MCF 10A (cell line): ENCODE results near the gene COBL. TPM values are rescaled to one million over a fixed set of nuclear protein-coding genes. Genes with fewer than 3 reads are reported as not detected.

Experiments
- BruUV-seq: library from RNA; stranded (reverse); fragments of 400-500 nt; replicated peaks from 2 replicates; lab custom pipeline; 2021; lab: Mats Ljungman, UMichigan
- CTCF ChIA-PET: fragments of 300-600 bp; sonication (Branson Sonifier 250); formaldehyde crosslinking; extraction: SDS; loops from one replicate; lab custom pipeline; 2021; ENCODE audit warnings: antibody characterized with exemption, inconsistent platforms; lab: Yijun Ruan, JAX
- POLR2A ChIA-PET: fragments of 300-600, 350-650 bp; sonication (Branson Sonifier 250); formaldehyde crosslinking; extraction: SDS; loops from one replicate; lab custom pipeline; 2020; ENCODE audit warnings: antibody characterized with exemption, inconsistent platforms; lab: Yijun Ruan, JAX
- DNase-seq: peaks from one replicate; pipeline ENCODE4 v3.0.0-alpha.2; 2018; ENCODE audit not compliant: unreplicated experiment
- H3K27ac Mint-ChIP-seq: one replicate; pipeline ENCODE4 v1.8.0; 2022; ENCODE audit warnings: mild to moderate bottlenecking, low read depth, mixed read lengths; ENCODE audit not compliant: unreplicated experiment
- H3K27me3 Mint-ChIP-seq: one replicate; pipeline ENCODE4 v1.8.0; 2022; ENCODE audit warnings: mixed read lengths; ENCODE audit not compliant: insufficient read depth, unreplicated experiment
- H3K36me3 Mint-ChIP-seq: one replicate; pipeline ENCODE4 v1.8.0; 2022; ENCODE audit warnings: mild to moderate bottlenecking, moderate library complexity, mixed read lengths; ENCODE audit not compliant: insufficient read depth, unreplicated experiment
- H3K4me1 Mint-ChIP-seq: one replicate; pipeline ENCODE4 v1.8.0; 2022; ENCODE audit warnings: mixed read lengths; ENCODE audit not compliant: insufficient read depth, unreplicated experiment
- H3K4me3 Mint-ChIP-seq: one replicate; pipeline ENCODE4 v1.8.0; 2022; ENCODE audit warnings: mild to moderate bottlenecking, moderate library complexity, mixed read lengths; ENCODE audit not compliant: unreplicated experiment
- H3K9me3 Mint-ChIP-seq: one replicate; pipeline ENCODE4 v1.8.0; 2022; ENCODE audit warnings: mixed read lengths; ENCODE audit not compliant: unreplicated experiment
- intact Hi-C: fragments of 100-400 bp; cut with micrococcal nuclease; formaldehyde crosslinking; loops from 2 replicates; pipeline ENCODE4 v1.14.1; 2022
- total RNA-seq: library from RNA; stranded (reverse); gene quantifications from 2 replicates; pipeline ENCODE4 v1.2.3, GENCODE V29; 2022
- TF ChIP-seq, protein P1 (sequence below): fragments of 200-600 bp; IDR thresholded peaks from one replicate; pipeline ENCODE4 v1.8.0; 2022; ENCODE audit warnings: antibody characterized with exemption, mild to moderate bottlenecking; ENCODE audit not compliant: unreplicated experiment

COBL gene
- total RNA-seq, 1 experiment from 2014 or later = 12.3 TPM

DNA sequence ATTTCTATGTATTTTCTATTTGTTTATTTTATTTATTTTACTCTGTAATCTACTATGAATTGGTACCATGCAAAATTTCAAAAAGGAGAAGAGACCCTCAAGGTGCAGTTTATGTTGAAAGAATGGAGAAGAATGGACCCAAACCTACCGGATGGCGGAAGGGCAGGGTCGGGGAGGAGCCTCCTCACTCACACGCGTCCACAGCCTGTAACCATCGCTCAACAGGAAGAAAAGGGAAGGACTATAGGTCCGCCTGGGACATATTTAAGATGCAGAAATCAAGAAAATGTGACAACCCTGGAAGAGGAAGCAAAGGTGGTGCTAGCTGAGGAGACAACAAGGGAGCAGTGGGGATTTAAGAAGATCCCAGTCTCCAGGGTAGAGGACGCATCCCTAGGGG is 158.4 kb downstream of the COBL start:
- Mint-ChIP-seq H3K27ac (no peak overlapping the region), H3K9me3 (no peaks in the 10 kb centered on the region), H3K4me1 (peaks cover 5% of the 10 kb centered on the region), H3K27me3 (no peaks in the 10 kb centered on the region), H3K36me3 (no peaks in the 10 kb centered on the region), H3K4me3 (no peak overlapping the region)
- CTCF ChIA-PET = interaction anchor here (0.6 to 9.2 kb wide), 7 partner anchors 6 to 690 kb away, joined by 3 to 400 read pairs (median 88); no protein-coding TSS in a partner anchor
- intact Hi-C loops = no loop called here
- TF ChIP-seq, protein P1, sequence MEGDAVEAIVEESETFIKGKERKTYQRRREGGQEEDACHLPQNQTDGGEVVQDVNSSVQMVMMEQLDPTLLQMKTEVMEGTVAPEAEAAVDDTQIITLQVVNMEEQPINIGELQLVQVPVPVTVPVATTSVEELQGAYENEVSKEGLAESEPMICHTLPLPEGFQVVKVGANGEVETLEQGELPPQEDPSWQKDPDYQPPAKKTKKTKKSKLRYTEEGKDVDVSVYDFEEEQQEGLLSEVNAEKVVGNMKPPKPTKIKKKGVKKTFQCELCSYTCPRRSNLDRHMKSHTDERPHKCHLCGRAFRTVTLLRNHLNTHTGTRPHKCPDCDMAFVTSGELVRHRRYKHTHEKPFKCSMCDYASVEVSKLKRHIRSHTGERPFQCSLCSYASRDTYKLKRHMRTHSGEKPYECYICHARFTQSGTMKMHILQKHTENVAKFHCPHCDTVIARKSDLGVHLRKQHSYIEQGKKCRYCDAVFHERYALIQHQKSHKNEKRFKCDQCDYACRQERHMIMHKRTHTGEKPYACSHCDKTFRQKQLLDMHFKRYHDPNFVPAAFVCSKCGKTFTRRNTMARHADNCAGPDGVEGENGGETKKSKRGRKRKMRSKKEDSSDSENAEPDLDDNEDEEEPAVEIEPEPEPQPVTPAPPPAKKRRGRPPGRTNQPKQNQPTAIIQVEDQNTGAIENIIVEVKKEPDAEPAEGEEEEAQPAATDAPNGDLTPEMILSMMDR = no peak
- BruUV-seq = no TSS peak
- DNase-seq = no peak
- POLR2A ChIA-PET = no interaction called here

DNA sequence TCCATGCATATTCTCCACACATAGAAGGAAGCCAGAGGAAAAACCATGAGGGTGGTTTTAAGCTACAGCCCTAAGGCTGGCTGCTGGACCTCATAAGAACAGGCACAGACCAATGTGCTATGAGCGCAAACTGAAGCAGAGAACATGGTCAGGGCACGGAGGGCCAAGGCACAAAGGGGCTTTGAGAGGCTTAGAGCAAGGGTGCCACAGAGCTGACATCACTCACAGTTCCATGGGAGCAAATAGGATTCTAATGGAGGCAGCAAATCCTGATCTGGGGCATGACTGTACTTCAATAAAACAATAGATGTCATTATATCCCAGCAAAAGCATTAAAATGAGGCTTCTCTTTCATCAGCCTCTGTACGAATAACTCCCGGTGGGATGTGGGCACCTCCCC is 162.4 kb downstream of the COBL start:
- BruUV-seq = no TSS peak
- H3K36me3 Mint-ChIP-seq = no peaks in the 10 kb centered on the region
- intact Hi-C loops = no loop called here
- no peaks in the 10 kb centered on the region for H3K27me3 Mint-ChIP-seq
- no peak overlapping the region for H3K4me3 Mint-ChIP-seq
- DNase-seq = no peak
- ChIA-PET CTCF (interaction anchor here (0.6 to 5.5 kb wide), 8 partner anchors 7 to 838 kb away, joined by 3 to 92 read pairs (median 4); no protein-coding TSS in a partner anchor), POLR2A (no interaction called here)
- H3K27ac Mint-ChIP-seq = no peak overlapping the region
- H3K4me1 Mint-ChIP-seq = no peaks in the 10 kb centered on the region
- H3K9me3 Mint-ChIP-seq = no peaks in the 10 kb centered on the region
- TF ChIP-seq, protein P1 = no peak

DNA sequence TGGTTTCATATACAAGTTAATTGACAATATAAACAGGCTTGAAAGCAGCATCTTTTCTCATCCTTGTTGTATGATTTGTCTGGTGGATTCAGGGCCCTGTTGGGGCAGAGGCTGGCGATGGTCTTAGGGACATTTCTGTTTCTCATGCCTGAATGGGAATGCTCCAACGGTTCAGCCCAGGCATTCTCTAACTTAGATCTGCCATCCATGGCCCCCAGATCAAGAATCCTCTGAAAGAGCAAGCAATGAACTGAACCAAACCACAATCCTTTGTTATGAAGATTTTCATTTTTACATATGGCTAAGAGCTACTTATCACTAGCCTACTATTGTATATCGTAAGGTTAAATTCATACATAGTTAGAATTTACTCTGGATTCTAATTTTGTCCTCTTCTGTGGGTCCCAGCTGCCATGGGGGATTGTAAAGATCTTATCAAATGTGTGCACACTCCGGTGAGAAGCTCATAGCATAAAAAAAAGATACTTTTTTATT is 163.9 kb downstream of the COBL start:
- H3K4me1 Mint-ChIP-seq = no peaks in the 10 kb centered on the region
- H3K27me3 Mint-ChIP-seq = no peaks in the 10 kb centered on the region
- no peak overlapping the region for H3K27ac Mint-ChIP-seq
- no peak for DNase-seq
- intact Hi-C loops = no loop called here
- TF ChIP-seq, protein P1 = no peak
- H3K4me3 Mint-ChIP-seq = no peak overlapping the region
- POLR2A ChIA-PET = interaction anchor here (0.6 kb wide), 1 partner anchor 594 kb away, joined by 3 read pairs; no protein-coding TSS in a partner anchor
- peaks cover 3% of the 10 kb centered on the region for H3K36me3 Mint-ChIP-seq
- no peaks in the 10 kb centered on the region for H3K9me3 Mint-ChIP-seq
- CTCF ChIA-PET = interaction anchor here (0.6 to 5.5 kb wide), 9 partner anchors 8 to 948 kb away, joined by 3 to 92 read pairs (median 4); no protein-coding TSS in a partner anchor
- BruUV-seq = no TSS peak

DNA sequence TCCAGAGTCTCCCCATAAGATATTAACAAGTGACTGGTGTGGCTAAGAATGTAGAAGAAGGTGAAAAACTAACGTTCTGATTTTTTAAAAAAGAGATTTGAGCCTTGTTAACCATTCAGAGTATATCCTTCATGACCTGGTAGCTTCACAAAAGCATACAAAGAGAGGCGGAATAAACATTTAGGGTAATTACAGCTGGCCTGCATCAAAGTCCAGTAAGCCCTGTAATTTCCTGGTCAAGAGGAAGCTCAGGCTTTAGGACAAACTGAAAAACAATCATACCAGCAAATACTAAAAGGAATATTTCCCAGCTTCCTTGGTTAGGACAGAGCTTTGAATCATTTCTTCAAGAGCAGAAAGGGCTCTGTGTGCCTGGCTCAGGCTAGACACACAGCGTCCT is 165.2 kb downstream of the COBL start:
- TF ChIP-seq, protein P1 = no peak
- ChIA-PET CTCF (interaction anchor here (0.6 to 5.5 kb wide), 12 partner anchors 10 to 834 kb away, joined by 3 to 92 read pairs (median 3); no protein-coding TSS in a partner anchor), POLR2A (no interaction called here)
- Mint-ChIP-seq H3K9me3 (no peaks in the 10 kb centered on the region), H3K27ac (no peak overlapping the region), H3K4me1 (no peaks in the 10 kb centered on the region), H3K4me3 (no peak overlapping the region), H3K36me3 (peaks cover 6% of the 10 kb centered on the region), H3K27me3 (no peaks in the 10 kb centered on the region)
- intact Hi-C loops = no loop called here
- BruUV-seq = no TSS peak
- no peak for DNase-seq
